IMR-90 (cell line): ENCODE data around the gene EIF4G3.

ENCODE experiments used
- BHLHE40 ChIP-seq: fragments of 150-350 bp; IDR thresholded peaks from 2 replicates; pipeline ENCODE4 v1.6.1; 2016; ENCODE audit warnings: mild to moderate bottlenecking, low read depth, low read length
- CTCF ChIP-seq: conservative IDR thresholded peaks from 2 replicates; pipeline ENCODE4 v1.5.1; 2012; ENCODE audit warnings: mild to moderate bottlenecking, low read depth, low read length, improper control_type of control experiment
- MAFK ChIP-seq: IDR thresholded peaks from 2 replicates; pipeline ENCODE4 v1.6.1; 2012; ENCODE audit warnings: low read depth, low read length, improper control_type of control experiment
- POLR2A ChIP-seq: IDR thresholded peaks from 2 replicates; pipeline ENCODE4 v1.6.1; 2012; ENCODE audit warnings: mild to moderate bottlenecking, low read depth, low read length
- RFX5 ChIP-seq: IDR thresholded peaks from 2 replicates; pipeline ENCODE4 v1.8.0; 2012; ENCODE audit warnings: low read depth, mild to moderate bottlenecking, low read length, moderate library complexity

- TF ChIP-seq RFX5 (no peak), CTCF (no peak), MAFK (no peak), POLR2A (no peak), BHLHE40 (no peak)
Measured at GRCh38 chr1:21129407-21129806, 47.3 kb downstream of the EIF4G3 start.
